HepG2 (cell line): Measurements from ENCODE around the gene MIDN. TPM values are rescaled to one million over a fixed set of nuclear protein-coding genes. Genes with fewer than 3 reads are reported as not detected.
A peak's percentile ranks its signal among the peaks of the same experiment; 100 is the strongest.

Experiments used
- AGO1 ChIP-seq: fragments of 200-400 bp; formaldehyde crosslinking; IDR thresholded peaks from 2 replicates; pipeline ENCODE4 v1.6.1; 2017; ENCODE audit warnings: mild to moderate bottlenecking, low read depth, low read length, moderate library complexity; ENCODE audit not compliant: poor library complexity, severe bottlenecking
- BCL6 ChIP-seq: IDR thresholded peaks from 2 replicates; pipeline ENCODE4 v1.6.1; 2016; ENCODE audit warnings: missing genetic modification reagents, missing compliant biosample characterization
- BRD4 ChIP-seq: sonication (generic); formaldehyde crosslinking; IDR thresholded peaks from 2 replicates; pipeline ENCODE4 v1.4.0; 2020; ENCODE audit warnings: missing genetic modification reagents
- HDAC2 ChIP-seq: sonication (generic); formaldehyde crosslinking; IDR thresholded peaks from 2 replicates; pipeline ENCODE4 v1.4.0; 2020; ENCODE audit warnings: missing genetic modification reagents
- MAZ ChIP-seq, 2 experiments: sonication (generic) in 1 of 2; formaldehyde crosslinking in 1 of 2; IDR thresholded peaks; 2 replicates each; pipeline versions ENCODE4 v1.5.0 to v1.6.1; 2012 to 2020; ENCODE audit warnings: low read depth in 2 of 2, mild to moderate bottlenecking in 2 of 2, borderline replicate concordance in 1 of 2, improper control_type of control experiment in 1 of 2, low read length in 1 of 2, missing genetic modification reagents in 1 of 2, moderate library complexity in 1 of 2
- MTA1 ChIP-seq: sonication (generic); formaldehyde crosslinking; IDR thresholded peaks from 2 replicates; pipeline ENCODE4 v1.4.0; 2020; ENCODE audit warnings: missing genetic modification reagents, mild to moderate bottlenecking, borderline replicate concordance
- REPIN1 ChIP-seq: sonication (generic); formaldehyde crosslinking; IDR thresholded peaks from 2 replicates; pipeline ENCODE4 v1.8.0; 2022; ENCODE audit warnings: missing genetic modification reagents, low read depth, mild to moderate bottlenecking, borderline replicate concordance
- ZFY ChIP-seq: sonication (generic); formaldehyde crosslinking; IDR thresholded peaks from 2 replicates; pipeline ENCODE4 v1.4.0; 2020; ENCODE audit warnings: missing genetic modification reagents
- ZNF577 ChIP-seq: sonication (generic); formaldehyde crosslinking; IDR thresholded peaks from 2 replicates; pipeline ENCODE4 v1.4.0; 2020; ENCODE audit warnings: mild to moderate bottlenecking, low read depth, missing genetic modification reagents, borderline replicate concordance
- ZNF605 ChIP-seq: sonication (generic); formaldehyde crosslinking; IDR thresholded peaks from 2 replicates; pipeline ENCODE4 v1.8.0; 2022; ENCODE audit warnings: mild to moderate bottlenecking, missing genetic modification reagents
- ZNF747 ChIP-seq: sonication (generic); formaldehyde crosslinking; IDR thresholded peaks from 2 replicates; pipeline ENCODE4 v1.8.1; 2023; ENCODE audit warnings: missing genetic modification reagents, mild to moderate bottlenecking, borderline replicate concordance
- ZNF790 ChIP-seq: sonication (generic); formaldehyde crosslinking; IDR thresholded peaks from 2 replicates; pipeline ENCODE4 v1.8.0; 2022; ENCODE audit warnings: missing genetic modification reagents, mild to moderate bottlenecking, borderline replicate concordance
- ZSCAN21 ChIP-seq: sonication (generic); formaldehyde crosslinking; IDR thresholded peaks from 2 replicates; pipeline ENCODE4 v1.8.0; 2022; ENCODE audit warnings: mild to moderate bottlenecking, missing genetic modification reagents, moderate library complexity, borderline replicate concordance
- polyA plus RNA-seq, 8 experiments: library from polyadenylated mRNA; depleted of rRNA in 3 of 8; stranded (reverse) in 7 of 8; unstranded in 1 of 8; fragments of >200 nt; fragmentation: Illumina TruSeq in 4 of 8; extraction: Trizol in 4 of 8; gene quantifications; 2 replicates each; pipeline versions ENCODE4 v1.2.1 to v1.2.3, GENCODE V29; 2011 to 2016; ENCODE audit warnings: low read depth in 4 of 8, missing spikeins in 1 of 8, mixed read lengths in 1 of 8; ENCODE audit not compliant: insufficient read depth in 1 of 8
- total RNA-seq, 5 experiments: library from RNA; depleted of rRNA; stranded (reverse); fragments of >200 nt; fragmentation: Illumina TruSeq; extraction: Trizol; gene quantifications; 2 replicates each; pipeline ENCODE4 v1.2.3, GENCODE V29; 2016; ENCODE audit warnings: low read depth in 1 of 5
- TF ChIP-seq, protein P1 (sequence below): IDR thresholded peaks from 2 replicates; pipeline ENCODE4 v1.6.1; 2012; ENCODE audit warnings: low read length, improper control_type of control experiment

The MIDN gene
- total and polyA plus RNA-seq, 2 of the 13 experiments (the other 11 are each of a cell fraction or from before 2014, with no cell fraction given) = 8.4 to 18.0 TPM

DNA sequence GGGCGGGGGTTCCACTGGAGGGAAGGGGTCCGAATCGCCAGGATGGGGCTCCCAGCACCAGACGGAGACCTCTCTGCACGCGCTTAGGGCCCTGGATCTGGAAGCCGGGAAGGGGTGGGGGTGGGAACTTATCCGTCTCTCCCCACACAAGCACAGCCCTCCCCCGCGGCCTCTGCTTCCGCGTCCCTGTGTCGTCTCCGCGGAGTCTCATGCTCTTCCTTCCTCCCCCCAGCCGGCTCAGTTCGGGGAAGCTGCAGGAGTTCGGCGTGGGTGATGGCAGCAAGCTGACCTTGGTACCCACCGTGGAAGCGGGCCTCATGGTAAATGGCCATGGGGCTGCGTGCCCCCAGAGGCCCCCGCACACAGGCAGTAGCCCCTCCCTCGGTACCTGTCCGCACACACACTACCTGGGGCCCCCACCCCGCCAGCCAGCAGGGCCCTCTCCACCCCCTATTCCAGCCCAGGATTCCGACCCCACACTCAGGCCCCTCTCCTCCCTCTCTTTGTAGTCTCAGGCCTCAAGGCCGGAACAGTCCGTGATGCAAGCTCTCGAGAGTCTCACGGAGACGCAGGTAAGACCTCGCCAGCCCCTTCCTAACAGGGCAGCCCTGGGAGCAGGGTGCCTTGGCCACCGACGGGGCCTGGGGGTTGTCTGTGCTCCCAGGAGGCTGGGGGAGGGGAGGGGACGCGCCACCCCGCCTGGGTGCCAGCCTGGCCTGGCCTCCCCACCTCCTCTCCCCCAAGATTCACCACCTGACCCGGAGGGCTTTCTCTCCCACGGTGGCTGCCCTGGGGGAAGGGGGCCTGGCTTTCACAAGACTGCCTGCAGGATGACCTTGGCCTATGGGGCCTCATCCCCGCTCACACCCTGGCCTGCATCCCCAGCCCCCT, 3.2 kb downstream of the MIDN start (continued):
- TF ChIP-seq, protein P1, sequence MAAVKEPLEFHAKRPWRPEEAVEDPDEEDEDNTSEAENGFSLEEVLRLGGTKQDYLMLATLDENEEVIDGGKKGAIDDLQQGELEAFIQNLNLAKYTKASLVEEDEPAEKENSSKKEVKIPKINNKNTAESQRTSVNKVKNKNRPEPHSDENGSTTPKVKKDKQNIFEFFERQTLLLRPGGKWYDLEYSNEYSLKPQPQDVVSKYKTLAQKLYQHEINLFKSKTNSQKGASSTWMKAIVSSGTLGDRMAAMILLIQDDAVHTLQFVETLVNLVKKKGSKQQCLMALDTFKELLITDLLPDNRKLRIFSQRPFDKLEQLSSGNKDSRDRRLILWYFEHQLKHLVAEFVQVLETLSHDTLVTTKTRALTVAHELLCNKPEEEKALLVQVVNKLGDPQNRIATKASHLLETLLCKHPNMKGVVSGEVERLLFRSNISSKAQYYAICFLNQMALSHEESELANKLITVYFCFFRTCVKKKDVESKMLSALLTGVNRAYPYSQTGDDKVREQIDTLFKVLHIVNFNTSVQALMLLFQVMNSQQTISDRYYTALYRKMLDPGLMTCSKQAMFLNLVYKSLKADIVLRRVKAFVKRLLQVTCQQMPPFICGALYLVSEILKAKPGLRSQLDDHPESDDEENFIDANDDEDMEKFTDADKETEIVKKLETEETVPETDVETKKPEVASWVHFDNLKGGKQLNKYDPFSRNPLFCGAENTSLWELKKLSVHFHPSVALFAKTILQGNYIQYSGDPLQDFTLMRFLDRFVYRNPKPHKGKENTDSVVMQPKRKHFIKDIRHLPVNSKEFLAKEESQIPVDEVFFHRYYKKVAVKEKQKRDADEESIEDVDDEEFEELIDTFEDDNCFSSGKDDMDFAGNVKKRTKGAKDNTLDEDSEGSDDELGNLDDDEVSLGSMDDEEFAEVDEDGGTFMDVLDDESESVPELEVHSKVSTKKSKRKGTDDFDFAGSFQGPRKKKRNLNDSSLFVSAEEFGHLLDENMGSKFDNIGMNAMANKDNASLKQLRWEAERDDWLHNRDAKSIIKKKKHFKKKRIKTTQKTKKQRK = no peak
- TF ChIP-seq BRD4 (CRISPR knock-in tag) (peak; percentile 22; the same call in 1 of the 2 replicates), ZNF790 (peak; percentile 73; the same call in 1 of the 2 replicates), AGO1 (peak; percentile 95), ZFY (peak; percentile 50), HDAC2 (CRISPR knock-in tag) (peak; percentile 10; the same call in 1 of the 2 replicates), ZSCAN21 (0 out of 2 replicates have a peak, but pooled peaks have one; percentile 32), MTA1 (CRISPR knock-in tag) (0 out of 2 replicates have a peak, but pooled peaks have one; percentile 0), ZNF747 (CRISPR knock-in tag) (no peak), ZNF605 (CRISPR knock-in tag) (peak; percentile 64; the same call in 1 of the 2 replicates), REPIN1 (CRISPR knock-in tag) (peak; percentile 58; the same call in 1 of the 2 replicates), ZNF577 (CRISPR knock-in tag) (no peak), BCL6 (no peak), MAZ (IDR thresholded peaks at IDR 0.05; ENCODE audit: borderline replicate concordance, low read depth, low read length) (no peak), MAZ (CRISPR knock-in tag; IDR thresholded peaks at IDR 0.05; ENCODE audit: low read depth) (peak; percentile 57; the same call in 1 of the 2 replicates)
